Spleen (tissue), 11 donors: Measurements from ENCODE around the gene FNBP1L. TPM values are rescaled to one million over a fixed set of nuclear protein-coding genes. Genes with fewer than 3 reads are reported as not detected.

Experiments used
- DNase-seq: peaks from one replicate; pipeline ENCODE4 v3.0.0-alpha.2; 2020
- H3K27ac ChIP-seq, 8 donors: fragments of 200-600 bp; sonication (generic) in 7 of 8; 1 replicate in 4 of 8; 2 replicates in 4 of 8; pipeline versions ENCODE4 v1.5.0 to v1.8.0; 2016 to 2021; ENCODE audit warnings: inconsistent platforms in 4 of 8, mild to moderate bottlenecking in 4 of 8, moderate library complexity in 1 of 8
- H3K27me3 ChIP-seq, 7 donors: fragments of 200-600 bp; sonication (generic) in 6 of 7; replicated peaks in 1 of 7; 1 replicate in 4 of 7; 2 replicates in 3 of 7; pipeline versions ENCODE4 v1.5.0 to v1.8.0; 2016 to 2021; ENCODE audit warnings: inconsistent platforms in 3 of 7, mild to moderate bottlenecking in 1 of 7
- H3K36me3 ChIP-seq, 6 donors: fragments of 200-600 bp; sonication (generic) in 5 of 6; 1 replicate in 4 of 6; 2 replicates in 2 of 6; pipeline versions ENCODE4 v1.5.0 to v1.8.0; 2016 to 2021; ENCODE audit warnings: inconsistent platforms in 2 of 6
- H3K4me1 ChIP-seq, 6 donors: fragments of 200-600 bp; sonication (generic) in 5 of 6; 1 replicate in 3 of 6; 2 replicates in 3 of 6; pipeline versions ENCODE4 v1.5.0 to v1.8.0; 2016 to 2021; ENCODE audit warnings: inconsistent platforms in 3 of 6
- H3K4me3 ChIP-seq, 8 donors: fragments of 200-600 bp; sonication (generic) in 7 of 8; 1 replicate in 4 of 8; 2 replicates in 4 of 8; pipeline versions ENCODE4 v1.5.0 to v1.8.0; 2016 to 2021; ENCODE audit warnings: inconsistent platforms in 4 of 8, mild to moderate bottlenecking in 4 of 8, moderate library complexity in 2 of 8
- H3K9me3 ChIP-seq, 8 donors: fragments of 200-600 bp; sonication (generic) in 7 of 8; 1 replicate in 4 of 8; 2 replicates in 4 of 8; pipeline versions ENCODE4 v1.5.0 to v1.8.0; 2016 to 2021; ENCODE audit warnings: inconsistent platforms in 4 of 8
- CTCF ChIP-seq, 11 experiments: fragments of 200-600 bp in 7 of 11; fragments of 450-650 bp in 4 of 11; sonication (generic) in 4 of 11; IDR thresholded peaks in 8 of 11; conservative IDR thresholded peaks in 3 of 11; 1 replicate in 7 of 11; 2 replicates in 4 of 11; pipeline versions ENCODE4 v1.4.0 to v1.8.0; 2016 to 2021; ENCODE audit warnings: antibody characterized with exemption in 11 of 11, inconsistent platforms in 4 of 11, mild to moderate bottlenecking in 1 of 11
- POLR2A ChIP-seq, 3 donors: fragments of 450-650 bp; IDR thresholded peaks; one replicate each; pipeline ENCODE4 v1.5.1; 2017; ENCODE audit warnings: antibody characterized with exemption in 3 of 3, mild to moderate bottlenecking in 1 of 3
- POLR2AphosphoS5 ChIP-seq, 3 donors: sonication (generic); formaldehyde crosslinking; IDR thresholded peaks; one replicate each; pipeline ENCODE4 v1.5.1; 2017; ENCODE audit warnings: antibody characterized with exemption in 3 of 3
- WGBS, 5 donors: extraction: QIAGEN DNeasy Blood & Tissue Kit in 3 of 5; methylation state at CpG; one replicate each; pipeline versions ENCODE4 v1.1.5 to v1.1.7; 2013 to 2018; 5-methylcytosine and 5-hydroxymethylcytosine counted together
- intact Hi-C: fragments of 100-400 bp; cut with DNase I; formaldehyde crosslinking; loops from one replicate; pipeline ENCODE4 v1.15.0; 2023; ENCODE audit warnings: low total_unique reads
- polyA plus RNA-seq, 3 donors: library from polyadenylated mRNA; stranded (reverse); fragments of 200-250 nt; gene quantifications; one replicate each; pipeline ENCODE4 v1.2.1, GENCODE V29; 2013
- total RNA-seq, 7 donors: library from RNA; depleted of rRNA in 3 of 7; stranded (reverse); fragments of >200 nt in 3 of 7; fragmentation: NEBNext Ultra II Directional in 4 of 7; extraction: Animal tissue kit (Norgen Biotek cat#: 25700) in 4 of 7; gene quantifications; one replicate each; pipeline versions ENCODE4 v1.1.0 to v1.2.1, GENCODE V29; 2016 to 2021
- donor health status: healthy with polysubstance abuse.
- donor health status: DM: no; HTN: no; CAD: no; lungs with moderate emphysema.
- donor health status: DM: no; HTN: no; CAD: no.
- donor health status: Bipolar disorder and iron deficiency.
- donor health status: healthy.
- donor health status: DM: no; HTN: no; CAD: no.
- donor health status: DM: yes; HTN: yes; CAD: no.

FNBP1L gene
- total and polyA plus RNA-seq, 10 donors: 1.5 to 10.0 (median 5.5) TPM

GRCh38 chr1:93522721-93523120, 74.8 kb downstream of the FNBP1L start:
- H3K27ac ChIP-seq: no peak overlapping the region
- no peak for DNase-seq
- H3K9me3 ChIP-seq: no peaks in the 10 kb centered on the region
- WGBS, 5 donors: 59 to 78% (median 69%) methylated on average over 4 of the region's 4 CpGs
- intact Hi-C loops: no loop called here
- H3K4me3 ChIP-seq: no peak overlapping the region
- H3K27me3 ChIP-seq: no peaks in the 10 kb centered on the region
- no peaks in the 10 kb centered on the region for H3K36me3 ChIP-seq
- no peaks in the 10 kb centered on the region for H3K4me1 ChIP-seq
- TF ChIP-seq POLR2A (IDR thresholded peaks at IDR 0.05) (no peak), POLR2AphosphoS5 (IDR thresholded peaks at IDR 0.05) (no peak), CTCF (IDR thresholded peaks at IDR 0.05 in 8 of 11, conservative IDR thresholded peaks at IDR 0.05 in 3 of 11) (no peak)

GRCh38 chr1:93525431-93525830, 77.5 kb downstream of the FNBP1L start:
- TF ChIP-seq CTCF (IDR thresholded peaks at IDR 0.05 in 8 of 11, conservative IDR thresholded peaks at IDR 0.05 in 3 of 11) (no peak), POLR2AphosphoS5 (IDR thresholded peaks at IDR 0.05) (no peak), POLR2A (IDR thresholded peaks at IDR 0.05) (no peak)
- intact Hi-C loops: no loop called here
- no peak overlapping the region for H3K27ac ChIP-seq
- H3K9me3 ChIP-seq: no peaks in the 10 kb centered on the region
- no peaks in the 10 kb centered on the region for H3K4me1 ChIP-seq
- DNase-seq: no peak
- H3K4me3 ChIP-seq: no peak overlapping the region
- no peaks in the 10 kb centered on the region for H3K36me3 ChIP-seq
- H3K27me3 ChIP-seq: no peaks in the 10 kb centered on the region
- WGBS, 5 donors: 67 to 84% (median 83%) methylated on average over 1 of the region's 1 CpG

DNA sequence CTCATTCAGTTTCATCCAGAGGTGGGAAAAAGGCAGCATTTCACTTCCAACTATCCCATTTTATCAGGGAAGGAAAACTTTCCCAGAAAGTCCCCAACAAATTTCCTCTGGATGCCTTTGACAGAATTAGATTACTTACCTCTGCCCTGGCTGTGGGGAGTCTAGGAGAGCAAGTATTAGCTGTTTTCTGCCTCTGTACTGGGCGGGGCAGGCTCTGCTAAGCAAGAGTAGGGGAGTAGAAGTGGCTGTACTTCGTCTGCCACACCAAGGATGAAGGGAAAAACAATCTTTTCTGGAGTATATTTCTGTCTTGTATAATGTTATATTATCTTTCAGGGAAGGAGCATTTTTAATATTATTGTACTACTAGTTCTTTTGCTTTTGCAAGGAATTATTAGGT, 78.5 kb downstream of the FNBP1L start:
- no peak for DNase-seq
- Histone ChIP-seq H3K27ac (no peak overlapping the region), H3K27me3 (no peaks in the 10 kb centered on the region), H3K4me1 (no peaks in the 10 kb centered on the region), H3K9me3 (no peaks in the 10 kb centered on the region), H3K36me3 (no peaks in the 10 kb centered on the region), H3K4me3 (no peak overlapping the region)
- intact Hi-C loops: no loop called here
- no peak for TF ChIP-seq POLR2AphosphoS5 (IDR thresholded peaks at IDR 0.05)
- TF ChIP-seq POLR2A (IDR thresholded peaks at IDR 0.05): no peak
- TF ChIP-seq CTCF (IDR thresholded peaks at IDR 0.05 in 8 of 11, conservative IDR thresholded peaks at IDR 0.05 in 3 of 11): no peak
- WGBS, 5 donors: 66 to 86% (median 84%) methylated on average over 2 of the region's 2 CpGs

- intact Hi-C loops: no loop called here
- no peak for TF ChIP-seq POLR2A (IDR thresholded peaks at IDR 0.05)
- no peak for TF ChIP-seq POLR2AphosphoS5 (IDR thresholded peaks at IDR 0.05)
- no peak for TF ChIP-seq CTCF (IDR thresholded peaks at IDR 0.05 in 8 of 11, conservative IDR thresholded peaks at IDR 0.05 in 3 of 11)
- no peak for DNase-seq
- H3K27ac ChIP-seq: no peak overlapping the region
- no peaks in the 10 kb centered on the region for H3K36me3 ChIP-seq
- no peaks in the 10 kb centered on the region for H3K9me3 ChIP-seq
- no peak overlapping the region for H3K4me3 ChIP-seq
- no peaks in the 10 kb centered on the region for H3K27me3 ChIP-seq
- WGBS, 5 donors: 23 to 48% (median 42%) methylated on average over 1 of the region's 1 CpG
- no peaks in the 10 kb centered on the region for H3K4me1 ChIP-seq
These were observed 80.5 kb downstream of the FNBP1L start for GRCh38 chr1:93528412-93528811.
